ENCODE results near the gene FBXO47. TPM values are rescaled to one million over a fixed set of nuclear protein-coding genes. Genes with fewer than 3 reads are reported as not detected.

The FBXO47 gene
- total and polyA plus RNA-seq, 4 donors = not detected

DNA sequence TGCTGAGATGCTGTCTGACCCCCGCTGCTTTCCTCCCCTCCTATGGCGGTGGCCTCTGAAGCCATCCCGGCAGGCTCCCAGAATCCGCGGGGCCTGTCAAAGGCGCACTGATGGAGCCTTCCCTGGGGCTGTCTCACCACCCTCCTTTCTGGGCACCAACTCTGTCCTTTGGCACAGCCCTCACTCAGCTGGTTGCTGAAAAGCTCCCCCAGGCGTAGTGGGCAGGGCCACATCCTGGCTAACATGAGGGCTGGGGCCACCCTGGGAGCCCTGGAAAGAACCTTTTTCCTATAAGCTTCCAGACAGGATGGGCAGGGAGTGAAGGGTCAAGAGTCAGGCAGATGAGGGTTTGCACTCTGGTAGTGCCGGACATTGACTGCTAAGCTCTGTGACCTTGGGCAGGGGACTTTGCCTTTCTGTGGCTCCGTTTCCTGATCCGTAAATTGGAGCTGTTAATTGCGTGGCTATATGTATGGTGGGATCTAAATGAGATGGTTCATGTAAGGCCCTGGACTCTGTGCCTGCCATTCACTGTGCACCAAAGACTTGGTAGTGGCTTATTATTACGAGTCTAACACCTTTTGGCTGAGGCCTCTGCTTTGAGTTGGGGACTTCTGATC lies 69.4 kb downstream of the FBXO47 start:
- no peaks in the 10 kb centered on the region for H3K9me3 ChIP-seq (ENCODE audit: control insufficient read depth in 4 of 4, insufficient read depth in 3 of 4, low read length in 3 of 4)
- peaks cover 11 to 60% (median 18%) of the 10 kb centered on the region in 5 donors for H3K4me1 ChIP-seq (ENCODE audit: control insufficient read depth in 5 of 5, insufficient read depth in 5 of 5, low read length in 5 of 5)
- H3K4me3 ChIP-seq = no peak overlapping the region
- ATAC-seq (ENCODE audit: insufficient read depth, low FRiP score) (no peak), DNase-seq (no peak)
- no peak overlapping the region for H3K9ac ChIP-seq (ENCODE audit: insufficient read depth in 1 of 2, low read length in 2 of 2)
- H3K36me3 ChIP-seq (ENCODE audit: control insufficient read depth in 4 of 4, insufficient read depth in 4 of 4, low read length in 4 of 4) = peaks cover 0 to 53% (median 23%) of the 10 kb centered on the region in 4 donors
- TF ChIP-seq, protein P1, sequence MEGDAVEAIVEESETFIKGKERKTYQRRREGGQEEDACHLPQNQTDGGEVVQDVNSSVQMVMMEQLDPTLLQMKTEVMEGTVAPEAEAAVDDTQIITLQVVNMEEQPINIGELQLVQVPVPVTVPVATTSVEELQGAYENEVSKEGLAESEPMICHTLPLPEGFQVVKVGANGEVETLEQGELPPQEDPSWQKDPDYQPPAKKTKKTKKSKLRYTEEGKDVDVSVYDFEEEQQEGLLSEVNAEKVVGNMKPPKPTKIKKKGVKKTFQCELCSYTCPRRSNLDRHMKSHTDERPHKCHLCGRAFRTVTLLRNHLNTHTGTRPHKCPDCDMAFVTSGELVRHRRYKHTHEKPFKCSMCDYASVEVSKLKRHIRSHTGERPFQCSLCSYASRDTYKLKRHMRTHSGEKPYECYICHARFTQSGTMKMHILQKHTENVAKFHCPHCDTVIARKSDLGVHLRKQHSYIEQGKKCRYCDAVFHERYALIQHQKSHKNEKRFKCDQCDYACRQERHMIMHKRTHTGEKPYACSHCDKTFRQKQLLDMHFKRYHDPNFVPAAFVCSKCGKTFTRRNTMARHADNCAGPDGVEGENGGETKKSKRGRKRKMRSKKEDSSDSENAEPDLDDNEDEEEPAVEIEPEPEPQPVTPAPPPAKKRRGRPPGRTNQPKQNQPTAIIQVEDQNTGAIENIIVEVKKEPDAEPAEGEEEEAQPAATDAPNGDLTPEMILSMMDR (IDR thresholded peaks at IDR 0.05; ENCODE audit: control extremely low read depth, extremely low read depth) = no peak
- WGBS, 2 donors = 64 to 66% methylated on average over 12 of the region's 12 CpGs
- no peaks in the 10 kb centered on the region for H3K27me3 ChIP-seq (ENCODE audit: control insufficient read depth in 3 of 3, insufficient read depth in 3 of 3, low read length in 2 of 3)
- H3K27ac ChIP-seq (ENCODE audit: low read depth in 1 of 2, low read length in 1 of 2) = peak overlapping the region; percentile 26 to 55

DNA sequence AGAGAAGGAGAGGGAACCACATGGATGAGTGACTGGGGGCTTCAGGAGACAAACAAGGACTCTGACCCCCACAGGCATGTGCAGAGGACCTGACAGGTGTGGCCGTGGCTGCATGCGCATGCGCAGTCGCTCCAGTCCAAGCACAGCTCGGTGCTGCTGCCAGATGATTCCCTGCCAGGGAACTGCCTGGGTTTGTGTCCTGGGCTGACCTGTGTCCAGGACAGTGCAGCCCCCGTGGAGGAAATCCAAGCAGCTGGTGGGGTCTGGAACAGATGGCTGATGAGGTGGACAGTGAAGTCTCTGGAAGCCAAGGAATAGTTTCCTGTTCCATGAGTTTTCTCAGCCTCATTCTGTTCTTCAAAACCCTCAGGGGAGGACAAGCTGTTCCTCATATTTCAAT lies 70.0 kb downstream of the FBXO47 start:
- no peaks in the 10 kb centered on the region for H3K27me3 ChIP-seq (ENCODE audit: control insufficient read depth in 3 of 3, insufficient read depth in 3 of 3, low read length in 2 of 3)
- DNase-seq (no peak), ATAC-seq (ENCODE audit: insufficient read depth, low FRiP score) (no peak)
- H3K4me1 ChIP-seq (ENCODE audit: control insufficient read depth in 5 of 5, insufficient read depth in 5 of 5, low read length in 5 of 5) = peaks cover 11 to 62% (median 18%) of the 10 kb centered on the region in 5 donors
- H3K9ac ChIP-seq (ENCODE audit: insufficient read depth in 1 of 2, low read length in 2 of 2) = no peak overlapping the region
- WGBS, 2 donors = 53 to 64% methylated on average over 6 of the region's 6 CpGs
- no peaks in the 10 kb centered on the region for H3K9me3 ChIP-seq (ENCODE audit: control insufficient read depth in 4 of 4, insufficient read depth in 3 of 4, low read length in 3 of 4)
- TF ChIP-seq, protein P1 (IDR thresholded peaks at IDR 0.05; ENCODE audit: control extremely low read depth, extremely low read depth) = no peak
- no peak overlapping the region for H3K4me3 ChIP-seq
- peaks cover 0 to 57% (median 27%) of the 10 kb centered on the region in 4 donors for H3K36me3 ChIP-seq (ENCODE audit: control insufficient read depth in 4 of 4, insufficient read depth in 4 of 4, low read length in 4 of 4)
- H3K27ac ChIP-seq (ENCODE audit: low read depth in 1 of 2, low read length in 1 of 2) = peak overlapping the region; percentile 14 to 55

DNA sequence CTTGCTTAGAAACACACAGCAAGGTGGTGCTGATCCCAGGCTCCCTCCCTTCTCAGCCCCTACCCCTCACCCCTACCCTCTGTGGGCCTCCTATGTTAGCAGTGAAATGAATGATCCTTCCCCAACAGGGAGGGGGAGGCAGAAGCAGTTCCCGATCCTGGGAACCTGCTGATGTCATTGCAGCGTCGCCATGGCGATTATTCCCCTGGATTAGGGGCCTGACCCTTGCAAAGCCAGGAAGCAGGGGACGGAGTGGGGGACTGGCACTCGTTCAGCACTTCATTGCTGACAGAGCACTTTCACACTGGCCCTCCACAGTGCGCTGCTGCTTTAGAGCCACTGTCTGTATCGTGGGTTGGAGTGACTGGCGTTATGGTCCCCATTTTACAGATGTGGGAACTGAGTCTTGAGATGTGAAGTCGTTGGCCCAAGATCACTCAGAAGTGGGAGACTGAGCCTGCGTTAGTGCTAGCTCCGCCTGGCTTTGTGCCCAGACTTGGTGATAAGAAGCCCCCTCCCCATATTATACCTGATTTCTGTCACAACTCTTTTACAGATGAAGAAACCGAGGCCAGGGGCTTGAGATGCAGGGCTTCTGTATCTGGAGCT lies 70.8 kb downstream of the FBXO47 start:
- Histone ChIP-seq H3K4me1 (ENCODE audit: control insufficient read depth in 5 of 5, insufficient read depth in 5 of 5, low read length in 5 of 5) (peaks cover 11 to 59% (median 18%) of the 10 kb centered on the region in 5 donors), H3K9me3 (ENCODE audit: control insufficient read depth in 4 of 4, insufficient read depth in 3 of 4, low read length in 3 of 4) (no peaks in the 10 kb centered on the region), H3K27ac (ENCODE audit: low read depth in 1 of 2, low read length in 1 of 2) (peak overlapping the region; percentile 34 to 55), H3K27me3 (ENCODE audit: control insufficient read depth in 3 of 3, insufficient read depth in 3 of 3, low read length in 2 of 3) (no peaks in the 10 kb centered on the region), H3K36me3 (ENCODE audit: control insufficient read depth in 4 of 4, insufficient read depth in 4 of 4, low read length in 4 of 4) (peaks cover 0 to 61% (median 32%) of the 10 kb centered on the region in 4 donors), H3K4me3 (no peak overlapping the region), H3K9ac (ENCODE audit: insufficient read depth in 1 of 2, low read length in 2 of 2) (no peak overlapping the region)
- no peak for ATAC-seq (ENCODE audit: insufficient read depth, low FRiP score)
- DNase-seq = peak in 2 of 3 donors; percentile 42
- TF ChIP-seq, protein P1 (IDR thresholded peaks at IDR 0.05; ENCODE audit: control extremely low read depth, extremely low read depth) = no peak
- 61 to 72% methylated on average over 13 of the region's 13 CpGs for WGBS, 2 donors
